ENCODE data around the gene BANK1.

The BANK1 gene, protein sequence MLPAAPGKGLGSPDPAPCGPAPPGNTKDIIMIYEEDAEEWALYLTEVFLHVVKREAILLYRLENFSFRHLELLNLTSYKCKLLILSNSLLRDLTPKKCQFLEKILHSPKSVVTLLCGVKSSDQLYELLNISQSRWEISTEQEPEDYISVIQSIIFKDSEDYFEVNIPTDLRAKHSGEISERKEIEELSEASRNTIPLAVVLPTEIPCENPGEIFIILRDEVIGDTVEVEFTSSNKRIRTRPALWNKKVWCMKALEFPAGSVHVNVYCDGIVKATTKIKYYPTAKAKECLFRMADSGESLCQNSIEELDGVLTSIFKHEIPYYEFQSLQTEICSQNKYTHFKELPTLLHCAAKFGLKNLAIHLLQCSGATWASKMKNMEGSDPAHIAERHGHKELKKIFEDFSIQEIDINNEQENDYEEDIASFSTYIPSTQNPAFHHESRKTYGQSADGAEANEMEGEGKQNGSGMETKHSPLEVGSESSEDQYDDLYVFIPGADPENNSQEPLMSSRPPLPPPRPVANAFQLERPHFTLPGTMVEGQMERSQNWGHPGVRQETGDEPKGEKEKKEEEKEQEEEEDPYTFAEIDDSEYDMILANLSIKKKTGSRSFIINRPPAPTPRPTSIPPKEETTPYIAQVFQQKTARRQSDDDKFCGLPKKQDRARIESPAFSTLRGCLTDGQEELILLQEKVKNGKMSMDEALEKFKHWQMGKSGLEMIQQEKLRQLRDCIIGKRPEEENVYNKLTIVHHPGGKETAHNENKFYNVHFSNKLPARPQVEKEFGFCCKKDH

DNA sequence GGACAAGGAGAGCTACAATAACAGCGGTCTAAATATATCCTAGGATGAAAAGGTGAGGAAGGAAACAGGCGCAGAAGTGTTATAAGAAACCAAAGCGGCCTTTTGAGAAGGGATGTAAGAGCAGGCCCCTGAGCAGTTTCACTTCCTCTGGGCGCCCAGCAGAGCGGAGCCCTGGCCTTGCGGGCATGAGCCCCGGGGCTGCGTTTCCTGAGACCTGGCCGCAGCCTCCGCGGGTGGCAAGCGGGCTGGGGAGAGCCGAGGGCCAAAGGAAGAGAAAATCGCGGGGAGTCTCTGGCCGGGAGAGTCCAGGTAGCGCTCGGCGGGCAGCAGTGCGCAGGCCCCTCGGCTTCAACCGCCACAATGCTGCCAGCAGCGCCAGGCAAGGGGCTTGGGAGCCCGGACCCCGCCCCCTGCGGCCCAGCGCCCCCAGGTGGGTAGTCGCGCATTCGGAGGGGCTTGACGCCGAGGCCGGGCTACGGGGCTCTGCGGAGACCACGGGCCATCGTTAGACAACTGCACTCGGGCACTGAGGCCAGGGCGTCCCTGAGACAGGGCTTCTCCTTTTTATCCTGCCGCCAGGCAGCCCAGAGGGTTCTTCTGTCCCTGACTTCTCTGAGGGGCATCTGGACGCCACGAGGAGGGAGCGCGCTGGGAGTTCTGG, at the start of gene BANK1:
Gene BANK1 (plus strand): TSS at position 210 of the 661 bp plus-strand sequence. CDS start 151 bp downstream, at position 361.
- peak; percentile 4 for DNase-seq (ENCODE audit: low read depth)

DNA sequence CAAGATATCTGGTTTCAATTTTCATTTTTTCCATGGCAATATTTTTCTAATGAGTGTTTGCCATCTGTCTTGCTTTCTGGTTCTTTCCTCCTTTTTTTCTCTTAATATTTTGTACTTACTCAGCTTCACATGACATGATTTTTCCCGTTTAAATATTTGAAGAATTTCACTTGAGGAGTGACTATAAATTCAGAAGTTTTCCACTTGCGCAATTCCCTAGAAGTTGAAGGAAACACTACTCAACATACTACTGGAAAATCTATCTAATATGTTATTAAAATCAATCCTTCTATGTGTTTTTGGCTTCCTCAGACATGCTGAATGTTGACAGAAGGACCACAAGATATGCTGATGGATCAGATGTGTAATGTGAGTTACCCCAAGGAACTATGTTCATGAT, 36.8 kb upstream of the BANK1 start:
- DNase-seq (ENCODE audit: low read depth): no peak

DNA sequence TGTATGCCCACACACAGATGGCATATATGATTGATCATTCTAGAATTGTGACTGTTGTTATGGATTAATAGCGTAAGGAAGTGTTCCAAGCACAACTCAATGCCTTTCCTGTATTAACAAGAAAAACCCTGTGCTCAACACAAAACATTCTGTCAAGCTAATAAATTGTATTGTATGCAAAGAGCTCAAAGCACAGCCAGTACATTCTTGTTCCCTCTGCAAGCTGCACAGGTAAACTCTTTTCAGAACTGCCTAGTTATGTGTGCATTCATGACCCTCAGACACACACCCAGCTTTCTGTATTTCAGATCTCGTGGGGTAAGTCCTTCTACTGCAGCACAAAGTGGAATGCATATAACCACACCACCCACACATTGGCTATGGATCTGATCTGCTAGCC, 34.3 kb upstream of the BANK1 start:
- DNase-seq (ENCODE audit: low read depth): no peak

DNA sequence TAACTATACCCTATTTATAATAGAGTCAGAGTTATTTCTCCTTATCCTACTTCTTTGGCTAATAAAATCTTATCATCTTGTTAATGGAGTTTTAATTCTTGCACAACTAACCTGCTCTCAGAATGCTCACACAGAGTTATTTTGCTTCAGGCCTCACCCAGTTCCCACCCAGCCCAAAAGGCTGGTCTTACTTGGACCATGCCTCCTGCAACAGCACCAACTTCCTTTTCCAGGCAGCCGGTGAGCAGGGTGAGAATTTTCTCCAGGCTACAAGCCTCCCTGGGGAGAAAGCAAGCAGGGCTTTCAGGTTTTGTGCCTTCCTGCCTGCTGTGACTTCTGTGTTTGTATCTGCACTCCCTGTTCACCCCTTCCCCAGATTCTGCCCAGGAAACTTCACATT, 29.1 kb upstream of the BANK1 start:
- no peak for DNase-seq (ENCODE audit: low read depth)

DNA sequence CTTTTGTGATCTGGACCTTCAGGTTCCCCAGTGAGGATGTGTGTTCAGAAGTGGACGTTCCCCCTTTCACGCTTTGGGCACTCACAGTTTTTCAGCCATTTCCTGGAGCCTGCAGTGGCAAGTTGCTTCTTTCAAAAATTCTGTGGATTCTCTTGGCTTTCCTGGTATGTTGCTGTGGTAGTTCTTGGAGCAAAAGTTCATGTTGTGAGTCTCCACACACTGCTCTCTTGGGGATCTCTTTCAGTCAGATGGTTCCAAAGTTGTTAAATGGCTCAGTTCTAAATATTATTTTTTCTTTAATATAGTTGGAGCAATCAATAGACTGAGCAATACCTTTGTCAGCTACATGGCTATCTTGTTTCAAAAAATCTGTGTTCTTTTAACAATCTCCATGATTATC, 28.5 kb upstream of the BANK1 start:
- DNase-seq (ENCODE audit: low read depth): no peak

DNA sequence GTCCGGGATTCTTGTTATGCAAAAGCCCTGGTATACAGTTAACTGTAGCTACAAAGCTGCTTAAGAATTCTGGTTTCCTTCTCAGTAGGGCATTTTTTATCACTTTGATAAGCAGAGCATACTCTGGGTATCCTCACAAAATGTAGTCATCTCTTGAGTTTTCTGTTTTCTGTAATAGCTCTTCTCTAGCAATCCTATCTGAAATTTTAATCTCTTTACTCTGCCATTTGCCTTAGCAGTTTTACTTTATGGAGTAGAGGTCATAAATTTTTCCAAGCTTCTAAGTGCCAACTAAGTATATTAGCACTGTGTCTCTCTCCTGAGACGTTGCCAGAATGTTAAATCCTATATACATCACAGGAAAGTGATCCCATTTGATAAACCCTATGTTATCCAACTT, 28.0 kb upstream of the BANK1 start:
- DNase-seq (ENCODE audit: low read depth): no peak

DNA sequence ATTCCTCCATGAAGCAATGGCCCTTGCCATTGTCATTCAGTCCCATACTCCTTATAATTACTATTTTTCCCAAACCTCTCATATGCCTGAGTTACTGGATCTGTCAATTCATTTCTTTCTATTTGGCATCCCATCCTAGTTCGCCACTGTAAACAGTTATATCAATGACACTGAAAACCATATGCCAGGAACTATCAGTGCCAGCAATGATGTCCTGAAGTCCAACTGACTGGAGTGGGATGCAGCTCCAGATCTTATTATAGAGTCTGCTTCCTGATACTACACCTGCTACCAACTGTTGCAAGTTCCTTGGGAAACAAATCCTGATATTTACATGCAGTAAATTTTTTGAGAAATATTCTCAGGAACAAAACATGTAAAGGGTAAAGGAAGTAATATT, 27.0 kb upstream of the BANK1 start:
- DNase-seq (ENCODE audit: low read depth): no peak

DNA sequence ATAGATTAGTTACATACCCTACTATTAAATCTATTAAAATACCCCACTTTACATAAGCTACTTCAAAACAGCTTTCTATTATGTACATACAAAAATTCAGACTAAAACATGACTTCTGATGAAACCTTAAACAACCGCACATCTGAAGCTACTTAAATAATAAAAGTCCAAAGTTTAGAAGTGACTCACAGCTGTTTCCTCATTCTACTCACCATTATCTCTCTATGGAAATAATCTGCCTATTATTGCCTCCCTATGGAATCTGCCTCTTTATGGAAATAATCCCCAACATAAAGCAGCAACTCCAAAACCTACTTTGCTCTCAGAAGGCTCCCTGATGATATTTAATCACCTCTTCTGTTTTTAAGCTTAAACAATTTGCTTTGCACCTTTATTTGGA, 15.7 kb upstream of the BANK1 start:
- no peak for DNase-seq (ENCODE audit: low read depth)

DNA sequence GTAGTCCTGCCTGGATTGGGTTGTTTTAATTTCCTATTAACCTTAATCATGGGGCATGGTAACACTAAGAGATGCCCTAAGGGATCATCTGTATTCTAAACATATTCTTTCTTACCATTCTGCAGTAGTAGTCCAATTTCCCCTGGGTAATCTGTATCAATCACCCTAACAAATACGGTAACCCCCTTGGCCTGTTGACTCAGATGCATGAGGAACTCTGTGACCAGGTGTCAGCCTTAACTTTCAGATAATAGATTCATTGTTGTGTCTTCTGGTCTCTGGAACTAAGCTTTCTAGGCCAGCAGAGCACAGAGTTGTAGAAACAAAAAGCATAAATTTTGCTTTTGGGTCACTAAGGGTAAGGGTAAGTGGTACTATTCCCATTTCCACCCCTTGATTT, 13.1 kb upstream of the BANK1 start:
- no peak for DNase-seq (ENCODE audit: low read depth)

DNA sequence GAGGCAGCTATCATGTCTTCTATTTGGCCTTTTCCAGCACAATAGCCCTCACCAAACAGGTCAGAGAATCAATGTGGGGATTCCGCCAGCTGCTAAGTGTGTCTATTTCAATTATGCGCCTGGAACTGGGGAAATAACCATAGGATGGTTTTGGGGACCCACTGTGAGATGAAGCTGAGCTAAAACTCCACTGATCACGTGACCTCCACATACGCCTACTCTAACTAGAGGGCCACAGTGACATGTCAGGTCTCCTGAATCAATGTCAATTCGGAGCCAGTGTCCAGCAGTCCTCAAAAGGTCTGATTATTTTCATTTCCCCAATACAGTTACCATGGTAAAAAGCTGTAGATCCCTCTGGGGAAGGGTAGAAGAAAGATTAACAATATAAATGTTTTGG, 10.2 kb upstream of the BANK1 start:
- no peak for DNase-seq (ENCODE audit: low read depth)

DNA sequence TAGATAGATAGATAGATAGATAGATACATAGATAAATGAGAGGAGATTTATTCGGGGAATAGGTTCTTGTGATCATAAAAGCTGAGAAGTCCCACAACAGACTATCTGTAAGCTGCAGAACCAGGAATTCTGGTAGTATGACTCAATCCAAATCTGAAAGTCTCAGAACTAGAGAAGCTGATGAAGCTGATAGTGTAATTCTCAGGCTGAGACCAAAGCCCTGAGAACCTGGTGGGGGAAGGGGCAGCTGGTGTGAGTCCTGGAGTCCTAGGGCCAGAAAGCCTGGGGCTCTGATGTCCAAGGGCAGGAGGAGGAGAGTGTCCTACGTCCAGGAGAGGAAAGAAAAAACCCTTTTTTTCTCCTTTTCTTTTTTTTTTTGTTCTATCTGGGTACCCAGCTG, 8.0 kb upstream of the BANK1 start:
- no peak for DNase-seq (ENCODE audit: low read depth)

DNA sequence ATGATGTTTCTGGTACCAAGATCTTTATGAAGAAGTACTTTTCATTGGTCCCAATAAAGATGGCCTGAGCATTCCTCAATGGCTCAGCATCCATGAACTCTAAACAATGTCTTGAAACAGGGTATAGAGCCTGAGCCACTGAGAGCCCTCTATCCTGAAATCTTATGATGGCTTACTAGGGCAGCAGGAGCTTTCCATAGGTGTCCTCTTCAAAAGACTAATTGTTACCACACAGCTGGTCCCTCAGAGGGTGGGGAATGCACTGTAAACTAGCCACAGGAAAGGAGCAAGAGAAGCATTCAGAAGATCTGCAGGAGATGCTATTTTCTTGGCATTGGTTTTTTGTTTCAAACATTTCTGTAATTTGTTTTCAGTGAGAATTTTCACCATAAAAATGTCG, 5.6 kb upstream of the BANK1 start:
- no peak for DNase-seq (ENCODE audit: low read depth)

DNA sequence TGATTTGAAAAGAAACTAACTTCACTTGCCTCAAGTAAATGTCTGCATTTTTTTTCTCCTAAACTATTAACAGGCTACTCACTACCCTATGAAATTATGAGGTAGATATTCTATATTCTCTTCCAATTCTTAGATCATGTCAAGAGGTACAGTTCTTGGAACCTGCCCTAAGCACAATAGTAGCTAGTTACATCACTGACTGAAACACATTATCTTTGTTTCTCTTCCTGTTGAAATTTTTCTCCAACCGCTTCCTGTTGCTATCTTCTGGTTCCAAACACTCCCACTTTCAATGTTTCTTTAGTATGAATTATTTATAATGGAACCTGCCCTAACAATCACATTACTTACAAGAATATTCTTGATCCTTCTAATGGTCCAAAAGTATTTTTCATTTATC, 5.0 kb upstream of the BANK1 start:
- DNase-seq (ENCODE audit: low read depth): no peak

DNA sequence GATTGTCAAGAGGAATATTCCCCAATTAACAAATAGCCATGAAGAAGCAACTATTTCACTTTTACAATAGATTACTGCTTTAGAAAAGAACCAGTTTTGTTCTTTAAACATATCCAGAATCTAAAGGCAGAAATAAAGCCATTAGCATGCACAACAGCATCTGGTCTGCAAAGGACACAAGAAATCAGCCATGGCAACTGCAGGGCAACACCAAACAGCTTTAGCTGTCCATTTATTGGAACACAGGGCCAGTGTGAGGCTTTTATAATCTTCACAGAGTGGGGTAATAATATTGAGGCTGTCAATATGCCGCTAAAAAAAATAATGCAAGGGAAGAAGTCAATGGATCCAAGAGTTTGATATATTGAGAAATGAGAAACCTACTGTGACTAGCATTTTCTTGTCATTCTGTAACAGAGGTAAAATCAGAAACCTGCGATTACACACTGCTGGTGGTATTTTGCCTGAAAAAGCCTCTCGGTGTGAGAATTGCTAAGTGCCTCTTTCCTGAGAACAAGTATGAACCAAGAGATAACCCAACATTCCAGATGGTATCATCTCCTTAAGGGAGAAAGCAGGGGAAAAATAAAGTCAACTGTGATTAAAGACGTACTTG, 2.7 kb upstream of the BANK1 start:
- DNase-seq (ENCODE audit: low read depth): no peak

DNA sequence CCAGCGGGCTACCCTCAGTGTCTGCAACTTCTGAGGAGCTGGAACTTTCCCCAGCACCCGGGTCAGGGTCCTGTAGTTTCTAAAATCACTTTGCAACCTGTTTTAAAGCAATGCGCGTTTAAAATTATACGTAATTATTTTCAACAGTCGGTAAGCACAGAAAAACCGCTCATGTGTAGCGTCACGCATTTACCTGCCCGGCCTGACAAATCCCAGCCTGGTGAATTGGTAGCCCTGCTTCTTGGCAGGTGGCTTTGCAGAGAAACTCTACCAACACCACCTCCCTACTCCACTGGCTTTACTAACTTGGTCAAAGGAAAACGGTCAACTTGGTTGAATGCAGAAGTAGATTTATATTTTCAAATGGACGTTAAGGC, 640 bp downstream of the BANK1 start:
- no peak for DNase-seq (ENCODE audit: low read depth)

DNA sequence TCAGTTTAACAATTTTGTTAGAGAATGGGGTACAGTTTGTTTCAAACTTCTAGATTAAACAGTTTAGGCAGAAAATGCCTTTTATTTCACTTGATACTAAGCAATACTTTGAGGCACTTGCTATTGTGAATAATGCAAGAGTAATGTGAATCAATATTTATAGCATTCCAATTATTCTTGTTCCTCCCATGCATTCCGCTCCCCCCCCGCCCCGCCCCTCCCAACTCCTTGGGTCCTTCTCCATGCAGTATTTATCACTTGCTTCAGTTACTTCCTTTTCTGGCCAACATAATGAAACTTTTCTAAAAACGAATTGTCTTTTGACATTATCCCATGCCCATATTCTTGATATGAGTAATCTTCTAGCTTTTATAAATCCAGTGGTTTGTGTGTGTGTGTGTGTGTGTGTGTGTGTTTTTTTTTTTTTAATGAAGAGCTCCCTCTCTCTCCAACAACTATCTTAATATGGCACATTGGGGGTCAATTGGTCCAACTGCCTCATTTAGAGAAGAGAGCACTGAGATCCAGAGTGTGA, 1.6 kb downstream of the BANK1 start:
- DNase-seq (ENCODE audit: low read depth): no peak

DNA sequence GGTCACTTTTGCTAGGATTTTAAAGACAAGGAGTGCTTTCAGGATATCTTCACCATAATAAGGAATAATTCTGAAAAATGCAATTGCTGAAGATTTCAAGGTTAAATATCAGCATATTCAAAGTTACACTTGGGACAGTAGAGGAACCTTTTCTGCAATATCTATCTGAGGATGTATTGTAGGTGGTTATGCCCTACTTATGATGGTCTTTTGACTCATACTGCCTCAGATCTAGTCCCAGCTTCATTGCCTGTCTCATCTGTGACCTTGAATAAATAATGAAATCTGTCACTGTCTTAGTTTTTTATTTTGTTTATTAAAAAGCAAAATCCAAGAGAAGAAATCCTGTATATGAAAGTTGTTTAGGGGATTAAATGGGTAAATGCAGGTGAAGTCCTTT, 2.9 kb downstream of the BANK1 start:
- no peak for DNase-seq (ENCODE audit: low read depth)

DNA sequence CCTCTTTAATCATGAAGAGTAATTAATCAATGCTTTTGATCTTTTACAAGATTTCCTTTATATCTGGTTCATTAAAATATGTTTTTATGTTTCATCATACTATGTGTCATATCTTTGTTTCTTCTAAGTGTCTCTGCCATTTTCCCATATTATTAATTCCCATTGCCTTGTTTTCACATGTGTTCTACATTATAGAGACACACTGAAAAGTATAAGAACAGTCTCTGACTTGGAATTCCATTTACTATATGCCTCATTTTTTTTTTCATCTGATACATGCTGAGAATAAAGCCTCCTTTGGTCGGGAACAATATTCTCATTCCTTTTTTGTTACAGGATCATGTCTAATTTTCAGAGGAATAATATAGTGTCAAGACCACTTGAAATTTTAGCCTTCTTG, 4.3 kb downstream of the BANK1 start:
- DNase-seq (ENCODE audit: low read depth): no peak

DNA sequence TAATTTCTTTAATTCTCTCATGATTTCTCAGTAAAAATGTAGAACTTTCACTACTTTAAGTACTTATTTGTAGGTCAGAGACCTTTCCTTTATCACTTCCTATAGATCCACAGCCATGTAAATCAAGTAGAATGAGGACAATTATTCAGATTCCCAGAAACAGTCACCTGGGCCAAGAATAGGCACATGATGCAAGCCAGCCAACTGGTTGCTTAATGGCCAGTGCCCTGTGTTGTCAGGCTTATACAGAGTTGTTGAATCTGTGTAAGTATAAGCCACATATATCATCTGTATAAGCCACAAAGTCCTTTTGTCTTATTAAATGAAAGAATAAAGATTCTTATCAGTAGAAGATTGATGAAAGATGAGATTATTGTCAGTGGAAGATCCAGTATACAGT, 5.2 kb downstream of the BANK1 start:
- DNase-seq (ENCODE audit: low read depth): no peak

DNA sequence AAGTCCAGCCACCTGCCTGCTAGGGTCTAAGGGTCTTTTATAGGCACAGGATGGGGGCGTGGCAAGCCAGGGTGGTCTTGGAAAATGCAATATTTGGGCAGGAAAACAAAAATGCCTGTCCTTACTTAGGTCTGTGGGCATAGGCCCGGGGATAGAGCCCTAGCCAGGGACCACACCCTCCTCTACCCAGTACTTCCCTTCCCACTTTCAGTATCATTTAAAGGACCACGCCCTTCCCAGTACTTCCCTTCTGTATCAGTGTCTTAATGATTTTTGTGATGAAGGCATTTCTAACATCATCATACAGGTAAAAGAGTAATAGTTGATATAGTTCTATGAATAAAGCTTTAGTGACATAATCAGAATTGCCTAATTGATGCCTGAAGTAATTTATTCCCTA, 11.4 kb downstream of the BANK1 start:
- no peak for DNase-seq (ENCODE audit: low read depth)

DNA sequence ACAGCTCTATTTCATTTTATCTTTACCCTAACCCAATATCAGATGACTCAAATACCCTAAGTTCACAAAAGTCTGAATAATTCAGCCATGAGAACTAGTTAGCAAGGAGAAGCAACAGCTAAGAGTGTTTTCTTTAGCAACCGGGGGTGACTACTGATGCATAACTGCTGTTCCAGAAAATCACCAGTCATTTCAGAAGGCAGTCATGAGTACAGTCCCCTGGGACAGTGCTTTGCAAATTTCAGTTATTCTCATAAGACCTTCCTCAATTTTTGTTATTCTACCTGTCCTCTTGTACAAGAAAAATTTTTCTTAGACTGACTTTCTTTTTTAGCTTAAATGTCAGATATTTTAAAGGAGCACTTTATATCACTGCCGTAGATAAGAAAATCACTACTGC, 16.4 kb downstream of the BANK1 start:
- no peak for DNase-seq (ENCODE audit: low read depth)

DNA sequence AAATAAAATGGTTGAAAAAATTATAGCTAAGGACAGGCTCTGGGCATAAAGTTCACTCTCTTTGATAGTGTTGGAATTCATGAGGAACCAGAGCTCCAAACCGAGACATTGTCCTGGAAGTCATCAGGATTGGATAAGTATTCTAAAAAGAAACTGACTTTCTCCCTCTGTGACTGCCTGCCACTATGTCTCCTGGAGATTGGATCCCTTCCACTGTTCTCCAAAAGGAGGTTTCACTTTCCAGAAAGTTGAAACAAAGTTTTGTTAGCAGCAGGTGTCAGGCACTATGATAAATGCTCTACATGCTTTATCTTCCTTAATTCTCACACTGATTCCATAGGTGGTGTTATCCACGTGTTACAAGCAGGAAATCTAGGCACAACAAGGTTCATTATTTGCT, 16.8 kb downstream of the BANK1 start:
- no peak for DNase-seq (ENCODE audit: low read depth)

Measured in activated gamma-delta T cell treated with anti-CD3 and anti-CD28 coated beads, Interleukin-2, amount 50 U/mL, for 16 hours (primary cell).